Testis (tissue), 3 donors: Measurements from ENCODE around the gene ZNF839. TPM values are rescaled to one million over a fixed set of nuclear protein-coding genes. Genes with fewer than 3 reads are reported as not detected.

ENCODE experiments used
- DNase-seq: peaks from one replicate; pipeline ENCODE4 v3.0.0-alpha.2; 2019
- H3K27ac ChIP-seq, 2 donors: fragments of 200-600 bp; sonication (generic); one replicate each; pipeline ENCODE4 v1.5.1; 2019
- H3K27me3 ChIP-seq: fragments of 200-600 bp; sonication (generic); one replicate; pipeline ENCODE4 v1.5.1; 2019
- H3K36me3 ChIP-seq: fragments of 200-600 bp; sonication (generic); one replicate; pipeline ENCODE4 v1.5.1; 2017; ENCODE audit warnings: low read depth; ENCODE audit errors: missing control alignments
- H3K4me1 ChIP-seq: fragments of 200-600 bp; sonication (generic); one replicate; pipeline ENCODE4 v1.5.1; 2019
- H3K4me3 ChIP-seq, 2 donors: fragments of 200-600 bp; sonication (generic); one replicate each; pipeline ENCODE4 v1.5.1; 2017 to 2019
- H3K9me3 ChIP-seq: fragments of 200-600 bp; sonication (generic); one replicate; pipeline ENCODE4 v1.5.1; 2017
- POLR2A ChIP-seq: fragments of 450-650 bp; IDR thresholded peaks from one replicate; pipeline ENCODE4 v1.6.1; 2017; ENCODE audit warnings: antibody characterized with exemption, mild to moderate bottlenecking, moderate library complexity
- WGBS, 2 donors: methylation state at CpG; one replicate each; pipeline ENCODE4 v1.1.5; 2018; 5-methylcytosine and 5-hydroxymethylcytosine counted together
- intact Hi-C: fragments of 100-400 bp; cut with DNase I; formaldehyde crosslinking; loops from one replicate; pipeline ENCODE4 v1.15.1; 2023; ENCODE audit warnings: low total_unique reads
- polyA plus RNA-seq: library from polyadenylated mRNA; stranded (reverse); fragments of 350-450 nt; fragmentation: Illumina TruSeq; extraction: RNeasy Lipid Tissue Mini Kit (QIAGEN cat#74804); gene quantifications from one replicate; pipeline ENCODE4 v1.2.3, GENCODE V29; 2014; ENCODE audit warnings: low read depth, low replicate concordance; ENCODE audit not compliant: insufficient read depth
- total RNA-seq, 2 donors: library from RNA; depleted of rRNA; stranded (reverse); fragments of >200 nt; gene quantifications; one replicate each; pipeline ENCODE4 v1.2.3, GENCODE V29; 2016
- TF ChIP-seq, protein P1 (sequence below), 3 experiments: fragments of 450-650 bp in 2 of 3; fragments of 200-600 bp in 1 of 3; sonication (generic) in 1 of 3; IDR thresholded peaks; one replicate each; pipeline ENCODE4 v1.5.1; 2016 to 2019; ENCODE audit warnings: antibody characterized with exemption in 3 of 3, mild to moderate bottlenecking in 2 of 3, moderate library complexity in 1 of 3

The ZNF839 gene
- total and polyA plus RNA-seq, 3 donors from 2014 or later: 41.4 to 59.0 (median 55.4) TPM

DNA sequence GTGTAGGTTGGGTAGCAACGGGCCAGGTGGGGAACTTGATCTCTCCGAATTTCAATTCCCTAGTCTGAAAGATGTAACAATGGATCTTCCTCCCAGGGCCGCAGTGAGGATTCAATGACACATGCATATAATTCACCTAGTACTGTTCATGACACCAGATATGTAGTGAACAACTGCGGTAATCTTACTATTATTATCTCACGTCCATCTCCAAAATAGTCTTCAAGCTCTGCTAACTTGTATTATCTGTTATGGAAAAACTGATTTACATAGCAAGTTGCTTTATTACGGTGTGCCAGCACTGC, 41.0 kb upstream of the ZNF839 start:
- Histone ChIP-seq H3K36me3 (no peaks in the 10 kb centered on the region), H3K9me3 (no peaks in the 10 kb centered on the region), H3K4me3 (no peak overlapping the region), H3K27me3 (no peaks in the 10 kb centered on the region), H3K27ac (no peak overlapping the region), H3K4me1 (peaks cover 10% of the 10 kb centered on the region)
- no peak for DNase-seq
- 84 to 85% methylated on average over 6 of the region's 6 CpGs for WGBS, 2 donors
- intact Hi-C loops: no loop called here
- TF ChIP-seq, protein P1, sequence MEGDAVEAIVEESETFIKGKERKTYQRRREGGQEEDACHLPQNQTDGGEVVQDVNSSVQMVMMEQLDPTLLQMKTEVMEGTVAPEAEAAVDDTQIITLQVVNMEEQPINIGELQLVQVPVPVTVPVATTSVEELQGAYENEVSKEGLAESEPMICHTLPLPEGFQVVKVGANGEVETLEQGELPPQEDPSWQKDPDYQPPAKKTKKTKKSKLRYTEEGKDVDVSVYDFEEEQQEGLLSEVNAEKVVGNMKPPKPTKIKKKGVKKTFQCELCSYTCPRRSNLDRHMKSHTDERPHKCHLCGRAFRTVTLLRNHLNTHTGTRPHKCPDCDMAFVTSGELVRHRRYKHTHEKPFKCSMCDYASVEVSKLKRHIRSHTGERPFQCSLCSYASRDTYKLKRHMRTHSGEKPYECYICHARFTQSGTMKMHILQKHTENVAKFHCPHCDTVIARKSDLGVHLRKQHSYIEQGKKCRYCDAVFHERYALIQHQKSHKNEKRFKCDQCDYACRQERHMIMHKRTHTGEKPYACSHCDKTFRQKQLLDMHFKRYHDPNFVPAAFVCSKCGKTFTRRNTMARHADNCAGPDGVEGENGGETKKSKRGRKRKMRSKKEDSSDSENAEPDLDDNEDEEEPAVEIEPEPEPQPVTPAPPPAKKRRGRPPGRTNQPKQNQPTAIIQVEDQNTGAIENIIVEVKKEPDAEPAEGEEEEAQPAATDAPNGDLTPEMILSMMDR (IDR thresholded peaks at IDR 0.05): no peak
- no peak for TF ChIP-seq POLR2A

DNA sequence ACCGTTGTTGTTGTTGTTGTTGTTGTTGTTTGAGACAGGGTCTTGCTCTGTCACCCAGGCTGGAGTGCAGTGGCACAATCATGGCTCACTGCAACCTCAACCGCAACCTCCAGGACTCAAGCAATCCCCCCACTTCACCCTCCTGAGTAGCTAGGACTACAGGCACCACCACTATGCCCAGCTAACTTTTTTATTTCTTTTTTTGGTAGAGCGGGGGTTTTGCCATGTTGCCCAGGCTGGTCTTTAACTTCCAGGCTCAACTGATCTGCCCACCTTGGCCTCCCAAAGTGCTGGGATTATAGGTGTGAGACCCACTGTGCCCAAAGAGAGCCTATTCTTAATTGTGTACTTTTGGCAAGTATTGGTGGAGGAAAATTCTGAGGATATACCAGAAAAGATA, 40.3 kb upstream of the ZNF839 start:
- Histone ChIP-seq H3K27ac (no peak overlapping the region), H3K36me3 (no peaks in the 10 kb centered on the region), H3K4me1 (peaks cover 10% of the 10 kb centered on the region), H3K27me3 (no peaks in the 10 kb centered on the region), H3K9me3 (no peaks in the 10 kb centered on the region), H3K4me3 (no peak overlapping the region)
- WGBS, 2 donors: 95 to 100% methylated on average over 3 of the region's 3 CpGs
- no peak for DNase-seq
- TF ChIP-seq, protein P1 (IDR thresholded peaks at IDR 0.05): no peak
- no peak for TF ChIP-seq POLR2A
- intact Hi-C loops: no loop called here

DNA sequence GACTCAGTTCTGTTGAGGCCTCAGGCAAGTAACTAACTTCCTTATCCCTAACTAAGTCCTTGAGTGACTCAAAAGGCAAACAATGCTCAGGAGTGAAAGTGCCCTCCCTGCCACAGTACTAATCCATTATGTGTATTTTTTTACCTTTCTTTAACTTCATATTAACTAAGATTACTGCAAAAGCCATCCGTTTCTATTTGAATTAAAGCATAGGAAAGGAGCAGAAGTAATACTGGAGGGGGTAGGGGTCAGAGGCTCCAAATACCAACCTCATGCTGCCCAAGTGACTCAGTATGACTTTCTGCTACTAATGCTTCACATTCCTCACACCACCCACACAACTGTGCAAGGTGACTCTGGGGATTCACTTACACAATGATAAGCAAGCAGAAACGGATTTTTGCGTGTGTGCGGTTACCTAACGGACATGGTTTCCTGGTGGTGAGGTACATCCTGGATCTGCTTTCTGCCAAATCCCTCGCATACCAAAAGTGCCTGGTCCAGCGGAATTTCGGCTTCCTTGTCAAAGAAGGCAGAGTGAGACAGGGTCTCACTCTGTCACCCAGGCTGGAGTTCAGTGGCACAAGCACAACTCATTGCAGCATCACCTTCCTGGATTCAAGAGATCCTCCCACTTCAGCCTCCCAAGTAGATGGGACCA, 39.7 kb upstream of the ZNF839 start:
- no peak overlapping the region for H3K4me3 ChIP-seq
- H3K36me3 ChIP-seq: no peaks in the 10 kb centered on the region
- 85 to 93% methylated on average over 8 of the region's 8 CpGs for WGBS, 2 donors
- DNase-seq: no peak
- H3K4me1 ChIP-seq: peaks cover 10% of the 10 kb centered on the region
- intact Hi-C loops: no loop called here
- TF ChIP-seq, protein P1 (IDR thresholded peaks at IDR 0.05): no peak
- no peak for TF ChIP-seq POLR2A
- H3K27ac ChIP-seq: no peak overlapping the region
- no peaks in the 10 kb centered on the region for H3K27me3 ChIP-seq
- H3K9me3 ChIP-seq: no peaks in the 10 kb centered on the region

DNA sequence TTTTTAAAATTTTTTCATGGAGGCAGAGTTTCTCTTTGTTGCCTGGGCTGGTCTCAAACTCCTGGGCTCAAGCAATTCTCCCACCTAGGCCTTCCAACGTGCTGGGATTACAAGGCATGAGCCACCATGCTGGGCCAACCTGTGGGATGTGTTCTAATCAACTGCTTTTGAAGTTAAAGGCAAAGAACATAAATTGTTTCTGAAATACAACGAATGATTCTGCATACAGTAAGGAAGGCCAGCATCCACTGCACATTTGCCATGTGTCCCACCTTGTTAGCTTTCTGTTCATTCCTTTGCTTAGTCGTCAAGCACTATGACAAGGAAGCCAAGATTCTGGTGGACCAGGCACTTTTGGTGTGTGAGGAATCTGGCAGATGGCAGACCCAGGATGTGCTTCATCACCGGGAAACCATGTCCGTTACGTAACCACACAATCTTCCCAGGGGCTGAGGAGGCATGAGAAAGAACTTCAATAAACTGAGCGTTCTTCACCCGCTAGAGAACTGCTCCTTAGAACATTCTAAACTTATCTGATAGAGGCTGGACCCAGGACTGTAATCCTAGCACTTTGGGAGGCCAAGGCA, 39.1 kb upstream of the ZNF839 start:
- no peaks in the 10 kb centered on the region for H3K27me3 ChIP-seq
- H3K9me3 ChIP-seq: no peaks in the 10 kb centered on the region
- TF ChIP-seq, protein P1 (IDR thresholded peaks at IDR 0.05): no peak
- TF ChIP-seq POLR2A: no peak
- peaks cover 10% of the 10 kb centered on the region for H3K4me1 ChIP-seq
- no peak for DNase-seq
- no peaks in the 10 kb centered on the region for H3K36me3 ChIP-seq
- H3K27ac ChIP-seq: no peak overlapping the region
- intact Hi-C loops: no loop called here
- 90% methylated on average over 8 of the region's 8 CpGs for WGBS, 2 donors
- H3K4me3 ChIP-seq: no peak overlapping the region
